NT2/D1 (cell line): Measurements from ENCODE around the gene MBOAT1.

ENCODE experiments used
- DNase-seq: peaks from one replicate; pipeline ENCODE4 v3.0.0-alpha.2; 2011; ENCODE audit warnings: low read depth, low spot score
- H3K27me3 ChIP-seq: 2 replicates; pipeline ENCODE4 v1.6.0; 2011; ENCODE audit warnings: mild to moderate bottlenecking; ENCODE audit not compliant: insufficient read length, insufficient read depth
- H3K36me3 ChIP-seq: 2 replicates; pipeline ENCODE4 v1.6.1; 2011; ENCODE audit warnings: mild to moderate bottlenecking, low read length, mixed read lengths; ENCODE audit not compliant: insufficient read depth, insufficient read length
- H3K4me1 ChIP-seq: 2 replicates; pipeline ENCODE4 v1.5.1; 2011; ENCODE audit not compliant: insufficient read depth, insufficient read length
- H3K4me3 ChIP-seq: 2 replicates; pipeline ENCODE4 v1.5.1; 2011; ENCODE audit warnings: low read depth; ENCODE audit not compliant: insufficient read length
- H3K9ac ChIP-seq: 2 replicates; pipeline ENCODE4 v1.6.0; 2011; ENCODE audit warnings: low read depth; ENCODE audit not compliant: insufficient read length
- H3K9me3 ChIP-seq: 2 replicates; pipeline ENCODE4 v1.5.1; 2011; ENCODE audit warnings: mild to moderate bottlenecking, low read length; ENCODE audit not compliant: insufficient read depth
- SUZ12 ChIP-seq: IDR thresholded peaks from 2 replicates; pipeline ENCODE4 v1.6.1; 2011; ENCODE audit not compliant: insufficient read length, insufficient read depth; ENCODE audit errors: extremely low read depth
- YY1 ChIP-seq: IDR thresholded peaks from 2 replicates; pipeline ENCODE4 v1.6.1; 2011; ENCODE audit not compliant: insufficient read length, insufficient read depth
- ZNF274 ChIP-seq: IDR thresholded peaks from 2 replicates; pipeline ENCODE4 v1.6.1; 2011; ENCODE audit warnings: mild to moderate bottlenecking, low read depth, low read length

The MBOAT1 gene

GRCh38 chr6:20232188-20232587 is 19.9 kb upstream of the MBOAT1 start:
- TF ChIP-seq SUZ12, result no peak
- TF ChIP-seq ZNF274, result no peak
- TF ChIP-seq YY1, result no peak
- no peak for DNase-seq
- Histone ChIP-seq H3K4me1 (no peaks in the 10 kb centered on the region), H3K9me3 (peaks cover 4% of the 10 kb centered on the region; the same call in 1 of the 2 replicates), H3K36me3 (no peaks in the 10 kb centered on the region), H3K9ac (no peak overlapping the region), H3K4me3 (no peak overlapping the region), H3K27me3 (no peaks in the 10 kb centered on the region)

- TF ChIP-seq ZNF274 (no peak), YY1 (no peak), SUZ12 (no peak)
- Histone ChIP-seq H3K9ac (no peak overlapping the region), H3K36me3 (no peaks in the 10 kb centered on the region), H3K4me1 (no peaks in the 10 kb centered on the region), H3K9me3 (peaks cover 4% of the 10 kb centered on the region; the same call in 1 of the 2 replicates), H3K4me3 (no peak overlapping the region), H3K27me3 (no peaks in the 10 kb centered on the region)
- no peak for DNase-seq
Measured at GRCh38 chr6:20230401-20231119, 18.3 kb upstream of the MBOAT1 start.

- TF ChIP-seq ZNF274 (no peak), YY1 (no peak), SUZ12 (no peak)
- Histone ChIP-seq H3K27me3 (no peaks in the 10 kb centered on the region), H3K36me3 (no peaks in the 10 kb centered on the region), H3K4me1 (no peaks in the 10 kb centered on the region), H3K9ac (no peak overlapping the region), H3K9me3 (peaks cover 4% of the 10 kb centered on the region; the same call in 1 of the 2 replicates), H3K4me3 (no peak overlapping the region)
- DNase-seq, result no peak
Measured at GRCh38 chr6:20229881-20230280, 17.6 kb upstream of the MBOAT1 start.

GRCh38 chr6:20227350-20227749 is 15.1 kb upstream of the MBOAT1 start:
- Histone ChIP-seq H3K4me1 (no peaks in the 10 kb centered on the region), H3K4me3 (no peak overlapping the region), H3K9ac (no peak overlapping the region), H3K9me3 (no peaks in the 10 kb centered on the region), H3K36me3 (no peaks in the 10 kb centered on the region), H3K27me3 (no peaks in the 10 kb centered on the region)
- no peak for TF ChIP-seq SUZ12
- no peak for TF ChIP-seq YY1
- TF ChIP-seq ZNF274, result no peak
- DNase-seq, result no peak

GRCh38 chr6:20223141-20223540 is 10.9 kb upstream of the MBOAT1 start:
- H3K4me3 ChIP-seq, result no peak overlapping the region
- no peak overlapping the region for H3K9ac ChIP-seq
- TF ChIP-seq SUZ12, result no peak
- no peak for TF ChIP-seq YY1
- no peak for TF ChIP-seq ZNF274
- no peaks in the 10 kb centered on the region for H3K27me3 ChIP-seq
- H3K4me1 ChIP-seq, result no peaks in the 10 kb centered on the region
- DNase-seq, result no peak
- no peaks in the 10 kb centered on the region for H3K9me3 ChIP-seq
- no peaks in the 10 kb centered on the region for H3K36me3 ChIP-seq

GRCh38 chr6:20221421-20221820 is 9.2 kb upstream of the MBOAT1 start:
- TF ChIP-seq ZNF274 (no peak), SUZ12 (no peak), YY1 (no peak)
- H3K4me1 ChIP-seq, result no peaks in the 10 kb centered on the region
- H3K9me3 ChIP-seq, result no peaks in the 10 kb centered on the region
- H3K36me3 ChIP-seq, result no peaks in the 10 kb centered on the region
- DNase-seq, result no peak
- H3K27me3 ChIP-seq, result no peaks in the 10 kb centered on the region
- no peak overlapping the region for H3K4me3 ChIP-seq
- H3K9ac ChIP-seq, result no peak overlapping the region

GRCh38 chr6:20220359-20220758 is 8.1 kb upstream of the MBOAT1 start:
- TF ChIP-seq SUZ12 (no peak), YY1 (no peak), ZNF274 (no peak)
- no peak for DNase-seq
- Histone ChIP-seq H3K9ac (no peak overlapping the region), H3K27me3 (no peaks in the 10 kb centered on the region), H3K36me3 (no peaks in the 10 kb centered on the region), H3K4me1 (no peaks in the 10 kb centered on the region), H3K4me3 (no peak overlapping the region), H3K9me3 (no peaks in the 10 kb centered on the region)
